GM18508 (cell line): ENCODE data around the gene RASD2.
"Not testable (repeated sequence)": the region's sequence is repeated elsewhere in the genome, so short reads cannot be mapped to it uniquely, and the experiment has no call there.

Experiments
- ATAC-seq: cut with Tn5 transposase; IDR thresholded peaks from one replicate; pipeline ENCODE4 v1.9.1; 2021; ENCODE audit warnings: moderate number of reproducible peaks; ENCODE audit not compliant: insufficient read depth, unreplicated experiment

The RASD2 gene, protein sequence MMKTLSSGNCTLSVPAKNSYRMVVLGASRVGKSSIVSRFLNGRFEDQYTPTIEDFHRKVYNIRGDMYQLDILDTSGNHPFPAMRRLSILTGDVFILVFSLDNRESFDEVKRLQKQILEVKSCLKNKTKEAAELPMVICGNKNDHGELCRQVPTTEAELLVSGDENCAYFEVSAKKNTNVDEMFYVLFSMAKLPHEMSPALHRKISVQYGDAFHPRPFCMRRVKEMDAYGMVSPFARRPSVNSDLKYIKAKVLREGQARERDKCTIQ

DNA sequence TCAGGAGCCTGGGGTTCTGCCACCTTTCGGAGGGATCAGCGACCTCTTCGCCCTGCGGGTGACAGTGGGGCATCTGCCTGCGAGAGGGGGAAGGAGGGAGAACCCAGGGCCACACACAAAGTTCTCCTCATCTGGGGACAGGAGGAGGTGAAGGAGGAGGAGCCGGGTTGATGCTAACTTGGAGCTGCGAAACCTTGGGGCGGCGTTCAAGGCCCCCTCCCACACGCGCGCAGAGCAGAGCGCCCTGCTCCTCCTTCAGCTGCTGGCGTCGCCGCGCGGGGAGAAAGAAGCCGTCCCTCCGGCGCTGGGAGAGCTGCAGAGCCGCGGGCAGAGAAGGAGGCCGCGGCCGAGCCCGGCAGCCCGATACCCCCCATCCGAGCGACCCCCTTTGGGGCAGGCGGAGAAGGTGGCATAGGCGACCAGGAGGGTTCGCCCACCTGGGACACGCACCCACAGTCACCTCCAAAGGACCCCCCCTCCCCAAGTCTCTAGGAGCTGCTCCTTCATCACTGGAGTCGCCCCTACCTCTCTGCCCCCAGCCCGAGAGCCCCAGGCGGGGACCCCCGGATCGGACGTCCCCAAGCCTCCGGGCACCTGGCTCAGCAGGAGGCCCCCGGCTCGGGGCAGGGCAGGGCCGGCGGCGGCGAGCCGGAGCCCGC, at the start of gene RASD2:
Gene RASD2, plus strand, starts transcription at position 237 of the 659 bp plus-strand sequence. CDS start 5,979 bp downstream, outside the sequence.
- no peak for ATAC-seq

DNA sequence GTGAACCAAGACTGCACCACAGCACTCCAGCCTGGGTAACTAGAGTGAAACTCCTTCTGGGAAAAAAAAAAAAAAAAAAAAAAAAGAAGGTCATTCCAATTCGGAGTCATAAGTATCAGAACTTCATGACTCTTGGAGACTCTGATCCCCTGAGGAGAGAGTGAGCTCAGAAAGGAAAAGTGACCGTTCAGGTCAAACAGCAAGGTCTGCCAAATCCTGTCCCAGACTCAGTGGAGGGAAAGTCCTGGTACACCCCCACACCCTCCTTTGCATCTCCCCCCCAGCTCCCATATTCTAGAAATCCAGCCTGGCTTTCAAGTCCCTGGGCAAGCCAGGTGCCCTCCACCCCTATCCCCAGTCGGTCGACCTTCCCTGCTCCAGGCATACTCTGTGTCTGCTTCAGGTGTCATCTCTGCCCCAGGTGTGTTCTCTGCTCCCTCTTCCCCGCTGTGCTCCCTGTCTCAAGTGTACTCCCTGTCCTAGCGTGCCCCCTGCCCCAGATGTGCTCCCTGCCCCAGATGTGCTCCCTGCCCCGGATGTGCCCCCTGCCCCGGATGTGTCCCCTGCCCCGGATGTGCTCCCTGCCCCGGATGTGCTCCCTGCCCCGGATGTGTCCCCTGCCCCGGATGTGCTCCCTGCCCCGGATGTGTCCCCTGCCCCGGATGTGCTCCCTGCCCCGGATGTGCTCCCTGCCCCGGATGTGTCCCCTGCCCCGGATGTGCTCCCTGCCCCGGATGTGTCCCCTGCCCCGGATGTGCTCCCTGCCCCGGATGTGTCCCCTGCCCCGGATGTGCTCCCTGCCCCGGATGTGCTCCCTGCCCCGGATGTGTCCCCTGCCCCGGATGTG, 49.3 kb upstream of the RASD2 start:
- ATAC-seq, result not testable (repeated sequence)

DNA sequence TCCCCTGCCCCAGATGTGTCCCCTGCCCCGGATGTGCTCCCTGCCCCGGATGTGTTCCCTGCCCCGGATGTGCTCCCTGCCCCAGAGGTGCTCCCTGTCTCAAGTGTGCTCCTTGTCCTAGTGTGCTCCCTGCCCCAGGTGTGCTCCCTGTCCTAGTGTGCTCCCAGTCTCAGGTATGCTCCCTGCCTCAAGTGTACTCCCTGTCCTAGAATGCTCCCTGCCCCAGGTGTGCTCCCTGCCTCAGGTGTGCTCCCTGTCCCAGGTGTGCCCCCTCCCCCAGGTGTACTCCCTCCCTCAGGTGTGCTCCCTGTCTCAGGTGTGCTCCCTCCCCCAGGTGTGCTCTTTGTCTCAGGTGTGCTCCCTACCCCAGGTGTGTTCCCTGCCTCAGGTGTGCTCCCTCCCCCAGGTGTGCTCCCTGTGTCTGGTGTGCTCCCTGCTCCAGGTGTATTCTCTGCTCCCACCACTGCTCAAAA, 48.7 kb upstream of the RASD2 start:
- no peak for ATAC-seq

DNA sequence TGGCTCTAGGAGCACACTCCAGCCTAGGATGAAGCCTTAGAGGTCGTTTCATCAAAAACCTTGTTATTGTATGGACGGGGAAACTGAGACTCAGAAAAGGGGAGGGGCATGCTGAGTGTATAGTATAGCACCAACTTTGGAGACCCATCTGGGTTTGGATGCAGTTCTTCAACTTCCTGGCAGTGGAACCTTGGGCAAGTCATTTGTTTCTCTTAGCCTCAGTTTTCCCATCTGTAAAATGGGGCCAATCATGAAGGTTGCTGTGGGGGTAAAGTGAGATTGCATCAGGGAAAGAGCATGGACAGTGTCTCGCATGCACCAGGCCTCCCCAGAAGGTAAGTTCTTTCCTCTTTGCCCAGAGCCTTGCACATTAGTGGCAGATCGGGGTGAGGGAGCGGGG, 47.6 kb upstream of the RASD2 start:
- ATAC-seq, result no peak

DNA sequence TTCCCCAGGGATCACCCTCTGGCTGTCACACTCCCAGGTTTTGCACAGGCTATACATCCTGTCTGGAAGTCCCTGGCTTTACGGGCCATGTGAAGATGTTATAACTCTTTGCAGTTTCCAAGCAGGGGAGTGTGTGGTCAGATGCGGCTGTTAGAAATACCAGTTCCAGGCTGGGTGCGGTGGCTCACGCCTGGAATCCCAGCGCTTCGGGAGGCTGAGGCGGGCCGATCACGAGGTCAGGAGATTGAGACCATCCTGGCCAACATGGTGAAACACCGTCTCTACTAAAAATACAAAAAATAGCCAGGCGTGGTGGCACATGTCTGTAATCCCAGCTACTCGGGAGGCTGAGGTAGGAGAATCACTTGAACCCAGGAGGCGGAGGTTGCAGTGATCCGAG, 44.9 kb upstream of the RASD2 start:
- not testable (repeated sequence) for ATAC-seq

DNA sequence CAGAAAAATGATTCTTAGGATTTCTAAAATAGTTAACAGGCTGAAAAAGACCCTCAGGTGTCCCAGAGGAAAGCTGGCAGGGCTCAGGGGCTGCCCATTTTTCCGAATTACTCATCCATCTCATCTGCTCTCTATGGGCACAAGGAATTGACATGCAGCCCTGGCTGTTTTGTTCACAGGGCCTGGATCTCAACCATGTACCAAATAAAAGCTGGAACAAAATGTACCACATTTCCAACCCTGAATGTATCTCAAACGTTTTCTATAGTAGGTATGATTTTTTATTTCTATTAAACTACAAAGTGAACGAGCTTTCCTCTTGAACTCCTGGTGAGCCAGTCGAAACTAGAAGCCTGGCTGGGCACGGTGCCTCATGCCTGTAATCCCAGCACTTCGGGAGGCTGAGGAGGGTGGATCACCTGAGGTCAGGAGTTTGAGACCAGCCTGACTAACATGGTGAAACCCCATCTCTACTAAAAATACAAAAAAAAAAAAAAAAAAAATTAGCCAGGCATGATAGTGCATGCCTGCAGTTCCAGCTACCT, 43.8 kb upstream of the RASD2 start:
- ATAC-seq, result no peak

DNA sequence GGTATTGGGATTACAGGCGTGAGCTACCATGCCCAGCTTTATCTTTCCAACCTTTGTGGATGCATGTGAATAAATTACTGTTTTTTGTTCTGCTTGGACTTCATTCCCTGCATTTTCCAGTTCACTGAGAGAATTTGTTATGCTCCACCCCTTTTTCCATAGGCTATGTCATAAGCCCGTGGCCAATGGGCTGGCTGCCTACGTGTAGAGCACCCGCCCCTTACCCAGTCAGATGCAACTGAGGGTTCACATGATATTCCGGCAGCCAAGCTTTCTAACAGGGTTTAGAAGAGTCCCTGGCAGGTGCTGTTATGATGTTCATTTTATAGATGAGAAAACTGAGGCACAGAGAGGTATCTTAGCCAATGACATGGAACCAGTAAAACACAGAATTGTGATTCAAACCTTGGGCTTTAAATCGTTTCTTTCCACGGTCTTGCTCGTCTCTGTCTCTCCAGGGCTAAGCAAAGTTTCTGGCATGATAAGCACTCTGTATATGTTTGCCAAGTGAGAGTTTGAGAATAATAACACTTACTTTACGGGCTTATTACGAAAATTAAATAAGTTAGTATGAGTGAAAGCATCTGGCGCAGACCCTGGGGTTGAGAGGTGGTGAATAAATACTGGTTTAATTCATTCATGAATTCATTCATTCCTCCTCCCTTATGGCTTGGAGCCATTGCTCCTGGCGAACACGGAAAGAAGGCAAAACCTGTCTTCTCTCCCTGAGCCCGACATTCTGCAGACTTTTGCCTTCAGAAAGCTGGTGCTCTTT, 42.4 kb upstream of the RASD2 start:
- ATAC-seq, result no peak

DNA sequence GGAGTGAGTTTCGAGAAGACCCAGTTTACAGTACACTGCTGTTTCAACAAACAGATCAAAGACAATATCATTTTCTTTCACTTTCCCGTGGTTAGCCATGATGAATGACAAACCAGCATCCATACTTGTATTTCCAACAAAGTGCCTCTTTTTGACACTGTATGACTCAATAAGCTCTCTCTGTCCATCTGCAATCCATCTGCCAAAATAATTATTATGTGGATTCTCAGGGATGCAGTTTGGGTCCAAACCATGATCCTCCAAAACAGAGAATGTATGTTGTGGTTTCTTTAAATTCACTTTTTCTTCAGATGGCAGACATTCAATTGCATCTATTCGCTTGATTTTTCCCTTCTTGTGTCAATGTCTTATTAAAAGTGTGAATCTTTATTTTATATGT, 37.8 kb upstream of the RASD2 start:
- no peak for ATAC-seq

DNA sequence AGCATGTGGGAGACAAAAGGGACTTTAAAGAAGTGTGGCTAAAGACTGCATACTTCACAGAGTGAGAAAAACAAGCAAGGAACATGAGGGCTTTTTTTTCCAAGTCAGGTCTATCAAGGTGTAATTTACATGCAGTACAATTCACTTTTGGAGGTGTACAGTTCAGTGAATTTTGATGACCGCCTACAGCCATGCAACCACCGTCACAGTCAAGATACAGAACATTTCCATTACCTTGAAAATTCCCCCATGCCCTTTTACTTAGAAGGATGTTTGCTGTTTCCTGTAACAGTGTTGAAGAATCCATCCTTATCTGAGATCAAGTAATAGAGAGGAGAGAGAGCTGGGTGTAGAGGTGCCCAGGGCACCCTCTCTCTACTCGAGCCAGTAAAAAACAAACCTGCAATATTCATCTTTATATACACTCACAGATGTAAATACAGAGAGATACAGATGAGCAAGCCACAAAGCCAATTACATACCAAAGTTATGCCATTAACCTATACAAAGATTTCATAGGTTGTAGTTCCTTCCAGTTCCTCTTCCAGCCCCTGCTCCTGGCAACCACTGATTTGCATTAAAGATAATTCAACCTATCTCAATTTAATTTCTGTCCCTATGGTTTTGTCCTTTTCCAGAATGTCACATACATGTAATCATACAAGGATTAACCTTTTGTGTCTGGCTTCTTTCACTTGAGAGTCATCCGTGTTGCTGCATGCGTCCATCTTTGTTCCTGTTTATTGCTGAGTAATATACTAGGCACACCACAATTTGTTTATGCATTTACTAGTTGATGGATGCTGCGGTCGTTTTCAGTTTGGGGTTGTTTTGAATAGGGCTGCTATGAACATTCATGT, 35.0 kb upstream of the RASD2 start:
- ATAC-seq, result no peak

DNA sequence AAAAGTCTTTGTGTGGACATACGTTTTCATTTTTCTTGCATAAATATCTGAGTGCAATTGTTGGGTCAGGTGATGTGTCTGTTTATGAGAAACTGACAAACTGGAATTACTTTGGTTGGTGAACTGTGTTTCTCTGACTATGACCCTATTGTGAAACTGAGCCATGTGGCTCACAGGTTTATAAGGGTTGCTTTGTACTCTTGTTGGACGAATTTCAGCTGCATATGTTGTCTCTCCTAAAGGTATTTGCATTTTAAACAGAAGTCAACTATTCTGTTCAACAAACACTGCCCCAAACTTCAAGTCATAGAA, 34.4 kb upstream of the RASD2 start:
- ATAC-seq, result no peak

DNA sequence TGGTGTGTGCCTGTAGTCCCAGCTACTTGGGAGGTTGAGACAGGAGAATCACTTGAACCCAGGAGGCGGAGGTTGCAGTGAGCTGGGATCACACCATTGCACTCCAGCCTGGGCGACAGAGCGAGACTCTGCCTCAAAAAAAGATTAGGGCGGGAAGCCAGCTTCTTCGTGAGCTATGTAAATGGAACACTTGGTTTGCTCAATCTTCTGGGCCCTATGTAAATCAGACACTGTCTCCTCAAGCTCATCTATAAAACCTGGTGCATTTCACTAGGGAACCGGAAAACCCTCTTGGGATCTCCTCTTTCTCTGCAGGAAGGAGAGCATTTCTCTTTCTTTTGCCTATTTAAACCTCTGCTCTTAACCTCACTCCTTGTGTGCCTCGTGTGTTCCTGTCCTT, 32.8 kb upstream of the RASD2 start:
- not testable (repeated sequence) for ATAC-seq

DNA sequence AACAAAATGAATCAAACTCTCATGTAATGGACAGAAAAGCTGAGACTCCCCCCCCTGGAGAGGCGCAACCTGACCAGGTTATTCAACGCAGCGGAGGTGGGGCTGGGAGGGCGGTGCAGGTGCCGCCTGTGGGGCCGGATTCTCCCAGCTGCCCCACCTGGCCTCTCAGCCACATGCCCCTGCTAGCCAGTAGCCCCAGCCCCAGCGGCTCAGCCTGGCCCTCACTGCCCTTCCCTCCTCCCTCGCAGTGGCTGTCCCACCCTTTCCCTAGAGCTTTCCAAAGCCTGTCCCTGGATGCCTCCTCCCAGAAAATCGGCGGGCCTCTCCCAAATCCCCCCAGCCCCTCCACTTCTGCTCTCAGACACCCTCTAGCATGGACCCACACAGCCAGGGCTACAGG, 31.2 kb upstream of the RASD2 start:
- no peak for ATAC-seq

DNA sequence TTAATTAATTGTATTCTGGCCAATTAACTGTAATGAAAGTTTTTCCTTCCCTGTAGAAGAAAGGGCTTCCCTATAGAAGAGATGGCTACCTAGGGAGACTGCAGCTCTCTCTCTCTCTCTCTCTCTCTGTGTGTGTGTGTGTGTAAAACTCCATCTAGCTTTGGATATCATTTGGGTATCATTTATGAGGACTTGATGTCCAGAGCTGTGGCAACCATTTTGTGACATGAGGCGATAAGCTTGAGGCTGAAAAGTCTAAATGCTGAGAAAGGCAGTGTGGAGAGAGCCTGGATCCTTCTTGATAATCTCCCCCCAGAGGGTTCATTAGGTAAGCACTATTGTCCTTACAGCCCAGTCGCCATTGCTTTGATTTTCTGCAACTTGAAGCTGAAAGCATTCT, 30.7 kb upstream of the RASD2 start:
- ATAC-seq, result no peak

DNA sequence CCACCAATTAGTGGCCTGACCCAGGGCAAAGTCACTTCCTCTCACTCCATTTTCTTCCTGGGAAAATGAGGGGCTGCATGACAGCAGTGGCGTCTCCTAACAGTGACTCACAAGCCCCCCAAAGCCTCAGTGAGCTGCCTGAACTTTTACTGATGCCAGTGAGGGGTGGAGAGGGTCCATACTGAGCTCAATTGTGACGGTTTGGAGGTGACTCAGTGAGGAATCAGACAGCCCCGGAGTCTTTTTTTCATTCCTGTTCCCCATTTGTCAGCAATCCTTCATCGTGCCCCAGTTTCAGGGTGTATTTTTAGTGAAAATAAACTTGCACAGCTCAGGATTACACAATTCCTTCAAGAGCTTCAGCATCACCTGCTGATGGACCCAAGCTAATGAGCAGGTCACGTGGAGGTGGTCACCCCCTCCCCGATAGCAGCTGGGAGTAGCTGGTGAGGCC, 30.1 kb upstream of the RASD2 start:
- ATAC-seq, result no peak

DNA sequence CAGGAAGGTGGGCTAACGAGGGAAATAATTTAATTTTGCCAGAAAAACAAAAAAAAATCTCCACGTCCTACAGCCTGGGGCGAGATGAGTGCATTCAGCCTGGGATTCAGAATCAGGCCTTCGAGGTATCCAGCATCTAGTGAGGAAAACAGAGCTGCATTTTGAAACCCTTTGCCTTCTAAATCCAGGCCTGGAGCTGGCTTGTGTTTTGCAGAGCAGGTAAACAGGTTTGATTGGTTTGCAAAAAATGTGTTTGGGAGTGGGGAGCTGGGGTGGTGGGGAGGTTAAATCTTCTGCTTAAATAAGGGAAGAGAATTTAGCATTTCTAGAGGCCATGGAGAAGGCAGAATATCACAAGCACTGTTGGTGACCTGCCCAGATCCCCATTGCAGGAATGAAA, 29.7 kb upstream of the RASD2 start:
- ATAC-seq, result no peak

DNA sequence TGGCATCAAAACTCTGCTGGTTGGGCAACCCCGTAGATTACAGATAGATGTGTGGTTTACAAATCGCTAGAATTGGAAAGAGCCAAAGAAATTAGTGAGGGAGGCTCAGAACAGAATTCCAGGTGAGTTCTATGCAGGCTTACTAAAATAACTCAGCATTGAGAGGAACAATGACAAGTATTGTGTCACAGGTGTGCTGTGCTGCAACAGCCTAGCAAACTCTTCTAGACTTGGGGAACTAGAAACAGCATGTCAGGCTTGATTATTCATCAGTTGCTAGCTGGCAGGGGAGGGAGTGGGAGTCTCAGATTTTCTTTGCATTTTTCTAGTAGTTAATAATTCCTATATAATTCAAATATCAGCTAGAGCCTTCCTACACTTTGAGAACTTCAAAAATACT, 26.3 kb upstream of the RASD2 start:
- ATAC-seq, result no peak

DNA sequence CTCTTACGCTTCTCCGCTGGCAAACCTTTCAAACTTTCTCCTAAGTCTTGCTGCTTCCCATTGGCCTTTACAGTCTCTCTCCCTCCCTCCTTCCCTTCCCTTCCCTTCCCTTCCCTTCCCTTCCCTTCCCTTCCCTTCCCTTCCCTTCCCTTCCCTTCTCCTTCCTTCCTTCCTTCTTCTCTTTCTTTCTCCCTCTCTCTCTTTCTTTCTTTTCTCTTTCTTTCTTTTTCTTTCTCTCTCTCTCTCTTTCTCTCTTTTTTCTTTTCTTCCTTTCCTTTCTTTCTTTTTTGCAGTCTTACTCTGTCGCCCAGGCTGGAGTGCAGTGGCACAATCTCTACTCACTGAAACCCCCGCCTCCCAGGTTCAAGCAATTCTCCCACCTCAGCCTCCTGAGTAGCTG, 24.7 kb upstream of the RASD2 start:
- not testable (repeated sequence) for ATAC-seq

DNA sequence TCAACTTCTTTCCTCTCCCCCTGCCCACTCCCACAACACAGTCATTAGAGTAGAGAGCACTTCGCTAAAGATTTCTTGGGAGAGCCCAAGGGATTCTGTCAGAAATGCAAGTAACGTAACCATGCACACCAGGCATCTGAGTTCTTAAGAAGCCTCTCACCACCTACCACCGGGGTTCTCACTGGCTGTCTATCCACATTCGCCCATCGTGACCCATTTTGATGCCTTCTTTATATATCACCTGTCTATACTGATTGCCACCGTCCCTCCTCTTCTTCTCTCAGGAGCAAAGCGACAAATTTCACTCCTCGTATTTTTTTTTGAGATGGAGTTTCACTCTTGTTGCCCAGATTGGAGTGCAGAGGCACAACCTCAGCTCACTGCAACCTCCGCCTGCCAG, 23.9 kb upstream of the RASD2 start:
- no peak for ATAC-seq

DNA sequence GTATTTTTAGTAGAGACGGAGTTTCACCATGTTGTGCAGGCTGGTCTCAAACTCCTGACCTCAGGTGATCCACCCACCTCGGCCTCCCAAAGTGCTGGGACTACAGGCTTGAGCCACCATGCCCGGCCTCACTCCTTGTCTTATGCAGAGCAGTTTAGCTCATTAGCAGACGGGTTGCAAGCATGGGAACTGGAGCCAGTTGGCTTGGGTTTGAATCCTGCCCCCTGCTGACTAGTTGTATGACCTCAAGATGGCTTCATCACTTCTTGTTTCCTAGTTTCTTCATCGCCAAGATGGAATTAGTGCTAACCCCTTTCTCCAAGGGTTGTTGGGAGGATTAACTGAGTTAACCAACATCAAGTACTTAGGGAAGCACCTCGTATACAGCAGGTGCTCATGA, 23.4 kb upstream of the RASD2 start:
- ATAC-seq, result no peak
